Esophagus muscularis mucosa (tissue), 3 donors: ENCODE data around the gene PTPN1.

Experiments used
- POLR2A ChIP-seq: fragments of 450-650 bp; IDR thresholded peaks from one replicate; pipeline ENCODE4 v1.6.1; 2017; ENCODE audit warnings: antibody characterized with exemption, moderate library complexity, mild to moderate bottlenecking, low read depth
- TF ChIP-seq, protein P1 (sequence below), 3 experiments: fragments of 200-600 bp in 2 of 3; fragments of 450-650 bp in 1 of 3; sonication (generic) in 2 of 3; IDR thresholded peaks; one replicate each; pipeline ENCODE4 v1.5.1; 2017 to 2019; ENCODE audit warnings: antibody characterized with exemption in 3 of 3, mild to moderate bottlenecking in 2 of 3, moderate library complexity in 1 of 3

DNA sequence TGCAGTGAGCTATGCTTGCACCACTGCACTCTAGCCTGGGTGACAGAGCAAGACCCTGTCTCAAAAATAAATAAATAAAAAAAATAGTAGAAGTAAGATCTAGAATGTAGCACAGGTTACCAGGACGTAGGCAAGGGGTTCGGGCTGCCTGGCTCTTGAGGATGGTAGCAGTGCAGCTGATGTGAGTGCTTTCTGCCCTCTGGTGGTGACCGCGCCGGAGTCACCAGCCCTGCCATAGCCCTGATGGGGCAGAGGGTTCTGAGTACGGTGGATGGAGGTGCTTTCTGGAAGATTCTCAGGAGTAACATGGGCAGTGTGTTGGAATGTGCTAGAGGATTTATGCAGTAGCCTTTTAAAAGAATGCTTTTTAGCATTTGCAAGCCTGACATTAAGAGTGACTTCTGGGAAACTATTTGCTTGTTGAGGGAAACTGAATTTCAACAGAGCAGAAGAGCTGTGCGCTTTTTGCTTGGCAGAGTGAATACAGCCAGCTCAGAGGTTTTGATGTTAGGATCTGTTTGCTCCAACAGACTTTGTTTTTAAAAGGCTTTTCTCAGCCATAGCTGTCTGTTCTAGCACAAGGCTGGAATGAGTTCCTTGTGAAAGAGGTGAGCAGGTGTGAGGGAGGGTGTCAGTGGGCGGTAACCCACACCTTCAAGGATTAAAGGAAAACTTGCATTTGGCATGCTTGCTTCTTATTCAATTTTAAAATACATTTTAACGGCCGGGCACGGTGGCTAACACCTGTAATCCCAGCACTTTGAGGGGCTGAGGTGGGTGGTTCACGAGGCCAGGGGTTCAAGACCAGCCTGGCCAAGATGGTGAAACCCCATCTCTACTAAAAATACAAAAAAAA is 65.9 kb downstream of the PTPN1 start:
- no peak for TF ChIP-seq POLR2A
- TF ChIP-seq, protein P1, sequence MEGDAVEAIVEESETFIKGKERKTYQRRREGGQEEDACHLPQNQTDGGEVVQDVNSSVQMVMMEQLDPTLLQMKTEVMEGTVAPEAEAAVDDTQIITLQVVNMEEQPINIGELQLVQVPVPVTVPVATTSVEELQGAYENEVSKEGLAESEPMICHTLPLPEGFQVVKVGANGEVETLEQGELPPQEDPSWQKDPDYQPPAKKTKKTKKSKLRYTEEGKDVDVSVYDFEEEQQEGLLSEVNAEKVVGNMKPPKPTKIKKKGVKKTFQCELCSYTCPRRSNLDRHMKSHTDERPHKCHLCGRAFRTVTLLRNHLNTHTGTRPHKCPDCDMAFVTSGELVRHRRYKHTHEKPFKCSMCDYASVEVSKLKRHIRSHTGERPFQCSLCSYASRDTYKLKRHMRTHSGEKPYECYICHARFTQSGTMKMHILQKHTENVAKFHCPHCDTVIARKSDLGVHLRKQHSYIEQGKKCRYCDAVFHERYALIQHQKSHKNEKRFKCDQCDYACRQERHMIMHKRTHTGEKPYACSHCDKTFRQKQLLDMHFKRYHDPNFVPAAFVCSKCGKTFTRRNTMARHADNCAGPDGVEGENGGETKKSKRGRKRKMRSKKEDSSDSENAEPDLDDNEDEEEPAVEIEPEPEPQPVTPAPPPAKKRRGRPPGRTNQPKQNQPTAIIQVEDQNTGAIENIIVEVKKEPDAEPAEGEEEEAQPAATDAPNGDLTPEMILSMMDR (IDR thresholded peaks at IDR 0.05) = peak; percentile 80 to 88 (median 84)
